ENCODE results near the gene MC1R.
"Not testable (repeated sequence)": the region's sequence is repeated elsewhere in the genome, so short reads cannot be mapped to it uniquely, and the experiment has no call there.

Gene MC1R

DNA sequence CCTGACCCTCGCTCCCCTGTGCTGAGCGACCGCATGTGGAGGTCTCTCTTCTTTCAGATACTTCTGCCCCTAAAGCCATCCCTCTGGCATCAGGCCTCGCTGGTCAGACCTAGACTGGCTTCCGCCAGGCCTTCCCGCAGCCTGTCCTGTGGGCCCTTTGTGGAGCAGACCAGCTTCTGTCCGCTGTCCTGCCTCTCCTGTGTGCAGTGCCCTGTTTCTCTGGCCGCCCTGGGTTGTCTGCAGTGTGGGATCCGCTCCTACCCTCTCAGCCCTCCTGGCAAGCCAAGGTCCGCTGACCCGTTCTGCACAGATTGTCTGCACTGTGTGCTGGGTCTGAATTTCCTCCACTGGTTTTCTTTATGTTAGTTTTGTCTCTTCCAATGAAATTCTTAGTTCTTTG lies 21.5 kb upstream of the MC1R start:
- DNase-seq: no peak

DNA sequence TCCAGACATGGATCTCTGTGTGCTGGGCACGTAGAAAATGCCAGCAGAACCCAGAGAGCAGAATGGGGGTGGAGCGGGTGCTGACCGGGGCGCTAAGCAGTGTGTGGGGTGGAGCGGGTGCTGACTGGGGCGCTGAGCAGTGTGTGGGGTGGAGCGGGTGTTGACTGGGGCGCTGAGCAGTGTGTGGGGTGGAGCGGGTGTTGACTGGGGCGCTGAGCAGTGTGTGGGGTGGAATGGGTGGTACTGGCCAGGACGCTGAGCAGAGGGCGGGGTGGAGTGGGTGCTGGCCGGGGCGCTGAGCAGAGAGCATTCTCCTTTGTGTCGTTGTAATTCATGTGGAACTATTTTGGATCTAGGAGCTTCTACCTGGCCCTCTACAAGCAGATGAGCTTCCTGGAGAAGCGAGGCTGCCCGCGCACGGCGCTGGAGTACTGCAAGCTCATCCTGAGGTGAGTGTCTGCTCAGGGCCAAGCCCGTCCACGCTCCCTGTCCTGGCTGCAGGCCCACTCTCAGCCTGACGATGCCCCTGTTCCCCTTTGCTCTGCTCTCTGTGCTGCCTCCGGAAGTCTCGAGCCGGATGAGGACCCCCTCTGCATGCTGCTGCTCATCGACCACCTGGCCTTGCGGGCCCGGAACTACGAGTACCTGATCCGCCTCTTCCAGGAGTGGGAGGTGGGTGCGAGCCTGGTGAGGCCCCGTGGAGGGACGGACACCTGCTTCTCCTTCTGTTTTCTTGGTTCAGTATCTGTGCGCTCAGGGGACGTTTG lies 20.3 kb upstream of the MC1R start:
- no peak for DNase-seq

DNA sequence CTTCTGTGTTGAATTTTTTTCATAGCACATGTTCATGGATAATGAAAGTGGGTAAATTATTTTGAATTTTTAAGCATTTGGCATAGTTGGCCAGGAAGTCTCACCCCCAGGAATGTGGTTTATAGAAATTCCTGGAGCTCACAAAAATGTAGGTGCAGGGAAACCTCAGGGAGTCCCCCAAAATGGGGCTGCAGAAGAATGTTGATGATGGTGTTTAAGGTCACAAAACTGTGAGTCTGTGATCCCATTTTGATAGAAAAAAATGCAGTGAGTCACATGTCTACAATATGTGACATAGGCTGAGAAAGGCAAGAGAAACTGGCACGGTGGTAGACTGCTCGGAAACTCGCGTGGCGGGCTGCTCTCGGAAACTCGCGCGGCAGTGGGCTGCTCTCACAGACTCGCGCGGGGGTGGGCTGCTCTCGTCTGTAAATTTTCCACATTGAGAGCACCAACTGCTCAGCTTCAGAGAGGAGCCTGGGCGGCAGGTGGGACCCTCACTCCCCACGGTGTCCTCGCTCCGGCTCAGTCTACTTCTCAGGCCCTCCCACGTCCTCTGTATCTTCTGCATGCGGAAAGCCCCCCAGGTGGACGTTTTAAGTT lies 18.7 kb upstream of the MC1R start:
- no peak for DNase-seq

DNA sequence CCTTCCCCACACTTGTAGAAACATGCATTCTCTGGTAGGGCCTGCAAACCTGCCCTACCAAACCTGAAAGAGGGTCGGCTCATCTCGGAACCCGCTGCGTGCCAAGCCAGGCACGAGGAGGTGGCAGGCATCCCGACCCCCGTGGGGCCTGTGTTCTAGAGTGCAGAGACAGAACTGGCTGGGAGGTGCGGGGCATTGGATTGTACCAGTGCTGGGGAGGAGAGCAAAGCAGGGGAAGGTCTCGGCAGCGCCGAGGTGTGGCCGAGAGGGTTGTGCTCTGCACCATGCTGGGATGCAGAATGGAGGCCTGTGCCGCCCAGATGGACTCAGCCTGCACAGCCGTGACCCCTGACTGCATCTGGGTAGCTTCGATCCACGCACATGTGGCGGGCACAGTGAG lies 17.8 kb upstream of the MC1R start:
- no peak for DNase-seq

DNA sequence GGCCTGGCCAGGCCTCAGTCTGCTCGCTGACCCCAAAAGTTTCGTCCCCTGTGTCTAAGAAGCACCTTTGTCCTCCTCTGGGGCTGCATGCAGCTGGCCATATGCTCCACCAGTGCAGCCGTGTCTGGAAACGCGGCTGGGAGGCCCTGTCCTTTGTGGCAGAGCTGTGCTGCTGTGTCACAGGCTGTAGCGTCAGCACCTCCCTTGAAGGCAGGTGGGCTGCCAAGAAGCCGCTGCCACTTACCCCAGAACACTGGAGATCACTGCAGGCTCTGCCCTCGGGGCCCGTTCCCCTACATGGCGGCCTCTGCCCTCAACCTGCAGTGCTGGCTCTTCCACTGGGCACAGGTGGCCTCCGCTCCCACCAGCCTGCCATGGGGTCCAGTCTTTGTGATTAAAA lies 15.7 kb upstream of the MC1R start:
- DNase-seq: no peak

DNA sequence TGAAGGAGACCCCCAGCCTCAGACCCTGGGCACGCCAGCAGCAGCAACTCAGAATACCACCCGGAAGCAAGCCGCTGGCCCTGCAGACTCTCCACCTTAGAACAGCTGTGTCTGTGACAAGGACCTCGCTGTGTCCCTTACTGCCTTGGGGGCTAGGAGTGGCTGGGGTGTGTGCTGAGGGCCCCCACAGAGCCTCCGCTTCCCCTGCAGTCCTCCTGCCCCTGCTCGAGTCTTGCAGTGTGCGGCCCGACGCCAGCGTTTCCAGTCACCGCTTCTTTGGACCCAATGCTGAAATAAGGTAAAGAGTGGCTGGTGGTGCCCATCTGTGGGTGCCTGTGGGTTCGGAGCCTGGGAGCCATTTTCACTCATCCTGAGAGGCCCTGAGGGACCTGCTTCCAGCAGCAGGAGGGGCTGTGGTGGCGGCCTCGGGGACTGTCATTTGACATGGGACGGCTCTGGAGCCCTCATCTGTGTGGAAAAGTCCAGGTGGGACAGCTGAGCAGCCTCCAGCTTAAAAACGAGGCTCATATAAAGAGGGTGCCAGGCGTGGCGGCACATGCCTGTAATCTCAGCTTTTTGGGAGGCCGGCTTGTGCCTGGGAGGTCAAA lies 14.7 kb upstream of the MC1R start:
- no peak for DNase-seq

DNA sequence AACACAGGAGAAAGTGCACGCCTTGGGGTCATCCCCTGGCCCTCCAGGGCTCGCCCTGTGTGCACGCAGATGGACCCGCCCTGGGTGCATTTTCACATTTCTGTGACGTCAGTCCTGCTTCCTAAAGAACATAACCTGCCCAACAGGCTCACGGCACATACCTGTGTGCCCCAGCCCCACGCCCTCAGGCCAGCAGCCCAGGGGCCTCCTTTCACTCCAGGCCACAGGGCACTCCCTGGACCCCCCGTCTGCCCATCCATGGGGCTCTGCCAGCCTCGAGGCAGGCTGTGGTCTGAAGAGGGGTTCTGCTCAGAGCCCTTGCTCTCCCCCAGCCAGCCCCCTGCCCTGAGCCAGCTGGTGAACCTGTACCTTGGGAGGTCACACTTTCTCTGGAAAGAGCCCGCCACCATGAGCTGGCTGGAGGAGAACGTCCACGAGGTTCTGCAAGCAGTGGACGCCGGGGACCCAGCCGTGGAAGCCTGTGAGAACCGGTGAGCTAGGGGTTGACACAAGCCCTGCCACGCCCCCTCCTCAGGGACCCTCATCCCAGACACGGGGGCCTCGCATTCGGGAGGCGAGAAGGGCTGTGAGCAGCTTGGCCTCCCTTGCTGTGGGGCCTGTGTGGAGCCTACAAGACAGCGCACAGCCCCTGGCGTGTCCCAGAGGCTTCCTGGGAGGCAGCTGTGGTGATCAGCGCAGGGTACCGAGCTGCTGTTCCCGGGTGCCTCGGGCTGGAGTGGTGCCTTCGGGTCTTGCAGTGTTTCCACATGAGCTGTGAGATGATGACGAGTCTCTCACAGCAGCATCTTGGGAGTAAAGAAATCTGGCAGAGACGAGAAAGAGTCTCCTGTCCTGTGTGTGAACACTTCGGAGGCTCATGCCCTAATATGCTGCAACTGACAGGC lies 13.8 kb upstream of the MC1R start:
- no peak for DNase-seq

DNA sequence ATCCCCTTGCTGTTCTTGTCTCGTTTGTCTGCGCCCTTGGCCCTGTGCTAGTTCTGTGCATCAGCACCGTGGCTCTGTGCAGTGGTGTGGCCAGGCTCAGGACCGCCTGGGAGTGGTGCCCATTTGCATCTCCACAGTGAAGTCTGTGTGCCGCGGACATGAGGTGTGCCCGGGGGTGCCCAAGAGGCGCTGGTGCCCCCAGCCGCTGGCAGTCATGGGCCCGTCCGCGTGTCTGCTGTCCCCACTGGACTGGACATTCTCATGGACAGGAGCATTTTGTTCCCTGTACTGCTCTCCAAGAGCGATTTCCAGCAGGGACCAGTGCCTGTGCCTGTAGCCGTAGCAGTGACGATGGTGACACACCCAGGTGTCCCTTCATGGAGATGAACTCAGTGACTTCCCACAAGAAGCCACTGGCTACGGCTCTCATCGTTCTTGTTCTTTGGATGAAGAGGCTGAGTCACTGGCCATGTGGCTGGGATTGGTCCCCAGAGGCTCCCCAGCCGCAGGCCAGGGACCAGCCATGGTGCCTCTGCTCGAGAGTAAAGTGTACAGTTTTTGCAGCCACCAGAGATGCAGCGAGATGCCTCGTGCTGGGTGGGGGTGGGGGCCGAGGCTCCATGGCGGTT lies 13.0 kb upstream of the MC1R start:
- DNase-seq: no peak

DNA sequence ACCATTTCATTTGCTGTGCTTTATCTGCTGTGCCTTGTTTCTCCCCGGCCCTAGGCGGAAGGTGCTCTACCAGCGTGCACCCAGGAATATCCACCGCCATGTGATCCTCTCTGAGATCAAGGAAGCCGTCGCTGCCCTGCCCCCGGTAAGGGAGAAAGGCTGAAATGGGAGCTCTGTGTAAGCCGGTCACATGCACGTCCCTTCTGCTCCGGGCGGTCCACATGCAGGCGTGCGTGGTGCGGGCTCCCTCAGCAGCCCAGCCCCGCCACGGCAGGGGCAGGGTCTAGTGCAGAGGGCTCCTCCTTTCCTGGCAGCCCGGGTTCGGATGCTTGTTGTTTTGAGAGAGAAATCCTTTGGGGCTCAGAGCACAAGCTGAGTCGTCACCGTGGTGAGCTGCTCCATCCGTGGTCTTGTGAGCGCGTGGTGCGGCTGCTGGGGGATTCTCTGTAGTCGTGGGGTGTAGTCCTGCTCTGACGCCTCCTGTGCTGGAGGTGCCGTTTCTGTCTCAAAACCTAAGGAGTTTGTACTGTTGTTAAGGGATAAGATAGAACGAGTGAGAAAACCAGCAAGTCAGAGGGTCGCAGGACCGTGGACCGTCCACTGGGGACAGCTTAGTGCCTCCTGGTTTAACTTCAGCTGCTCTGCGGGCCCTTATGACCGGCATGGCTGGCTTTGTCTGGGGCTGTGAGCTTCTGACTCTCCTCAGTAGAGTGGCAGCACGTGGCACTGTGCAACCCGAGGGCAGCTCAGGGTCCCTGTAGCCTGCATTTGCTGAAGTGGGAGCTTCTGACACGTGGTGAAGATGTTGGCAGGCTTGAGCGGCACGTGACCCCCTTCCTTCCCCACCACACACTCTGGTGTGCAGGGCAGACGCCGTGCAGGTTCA lies 12.3 kb upstream of the MC1R start:
- DNase-seq: no peak

DNA sequence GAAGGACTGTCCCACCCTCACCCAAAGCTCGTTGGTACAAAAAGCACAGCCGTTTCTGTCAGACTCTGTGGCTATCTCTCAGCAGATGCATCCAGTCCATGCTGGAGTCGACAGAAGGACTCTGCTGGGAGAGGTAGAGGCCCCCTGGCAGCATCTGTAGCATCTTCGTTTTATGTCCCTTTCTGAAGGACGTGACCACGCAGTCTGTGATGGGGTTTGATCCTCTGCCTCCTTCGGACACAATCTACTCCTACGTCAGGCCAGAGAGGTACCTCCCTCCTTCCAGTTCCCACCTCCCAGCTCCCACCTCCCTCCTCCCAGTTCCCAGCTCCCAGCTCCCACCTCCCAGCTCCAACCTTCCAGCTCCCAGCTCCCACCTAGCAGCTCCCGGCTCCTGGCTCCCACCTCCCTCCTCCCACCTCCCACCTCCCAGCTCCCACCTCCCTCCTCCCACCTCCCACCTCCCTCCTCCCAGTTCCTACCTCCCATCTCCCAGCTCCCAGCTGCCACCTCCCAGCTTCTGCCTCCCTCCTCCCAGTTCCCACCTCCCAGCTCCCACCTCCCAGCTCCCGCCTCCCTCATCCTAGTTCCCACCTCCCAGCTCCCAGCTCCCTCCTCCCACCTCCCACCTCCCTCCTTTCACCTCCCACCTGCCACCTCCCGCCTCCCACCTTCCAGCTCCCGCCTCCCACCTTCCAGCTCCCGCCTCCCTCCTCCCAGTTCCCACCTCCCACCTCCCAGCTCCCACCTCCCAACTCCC lies 11.4 kb upstream of the MC1R start:
- DNase-seq: no peak

DNA sequence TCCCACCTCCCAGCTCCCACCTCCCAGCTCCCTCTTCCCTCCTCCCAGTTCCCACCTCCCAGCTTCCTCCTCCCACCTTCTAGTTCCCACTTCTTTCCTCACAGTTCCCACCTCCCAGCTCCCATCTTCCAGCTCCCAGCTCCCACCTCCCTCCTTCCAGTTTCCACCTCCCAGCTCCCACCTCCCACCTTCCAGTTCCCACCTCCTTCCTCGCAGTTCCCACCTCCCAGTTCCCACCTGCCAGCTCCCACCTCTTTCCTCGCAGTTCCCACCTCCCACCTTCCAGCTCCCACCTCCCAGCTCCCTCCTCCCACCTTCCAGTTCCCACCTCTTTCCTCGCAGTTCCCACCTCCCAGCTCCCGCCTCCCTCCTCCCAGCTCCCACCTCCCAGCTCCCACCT lies 10.4 kb upstream of the MC1R start:
- no peak for DNase-seq

DNA sequence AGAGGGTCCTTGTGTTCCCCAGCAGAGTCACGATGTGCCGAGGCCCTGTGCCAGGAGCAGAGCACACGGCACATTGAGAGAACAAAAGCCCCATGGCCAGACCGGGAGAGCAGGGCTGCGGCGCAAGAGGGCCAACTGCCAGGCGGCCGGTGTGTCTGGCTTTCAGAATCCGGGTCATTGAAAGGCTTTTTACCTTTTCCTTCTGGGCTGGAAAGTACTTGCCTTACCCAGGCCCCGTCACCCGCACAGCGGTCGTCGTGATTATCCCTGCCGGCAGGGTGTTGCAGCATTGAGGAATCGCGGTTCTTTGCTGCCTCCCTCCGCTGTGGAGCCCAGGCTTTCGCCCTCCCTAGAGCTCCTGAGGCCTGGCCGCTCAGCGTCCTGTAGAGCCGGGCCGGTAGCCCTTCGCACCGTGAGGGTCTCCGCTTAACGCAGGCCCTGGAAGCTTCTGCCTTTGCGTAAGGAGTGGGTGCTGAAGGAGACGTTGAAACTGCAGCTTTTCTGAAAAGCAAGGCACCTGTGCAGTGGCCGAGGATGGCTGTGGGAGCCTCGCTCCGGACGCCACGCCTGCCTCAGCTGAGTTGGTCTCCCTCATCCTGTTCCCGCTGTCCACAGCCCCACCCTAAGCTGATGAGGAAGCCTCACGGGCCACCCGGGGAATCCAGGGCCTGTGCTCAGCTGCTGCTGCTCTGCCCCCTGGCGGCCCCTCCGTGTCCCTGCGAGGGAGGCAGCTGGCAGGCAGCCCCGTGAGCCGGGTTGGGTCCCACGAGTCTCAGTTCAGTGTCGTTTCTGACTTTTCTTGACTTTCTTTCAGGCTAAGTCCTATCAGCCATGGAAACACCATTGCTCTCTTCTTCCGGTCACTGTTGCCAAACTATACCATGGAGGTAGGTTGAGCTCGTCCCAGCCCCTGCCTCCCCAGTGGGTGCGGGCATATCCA lies 8.6 kb upstream of the MC1R start:
- peak; percentile 89 to 95 (median 93) for DNase-seq

DNA sequence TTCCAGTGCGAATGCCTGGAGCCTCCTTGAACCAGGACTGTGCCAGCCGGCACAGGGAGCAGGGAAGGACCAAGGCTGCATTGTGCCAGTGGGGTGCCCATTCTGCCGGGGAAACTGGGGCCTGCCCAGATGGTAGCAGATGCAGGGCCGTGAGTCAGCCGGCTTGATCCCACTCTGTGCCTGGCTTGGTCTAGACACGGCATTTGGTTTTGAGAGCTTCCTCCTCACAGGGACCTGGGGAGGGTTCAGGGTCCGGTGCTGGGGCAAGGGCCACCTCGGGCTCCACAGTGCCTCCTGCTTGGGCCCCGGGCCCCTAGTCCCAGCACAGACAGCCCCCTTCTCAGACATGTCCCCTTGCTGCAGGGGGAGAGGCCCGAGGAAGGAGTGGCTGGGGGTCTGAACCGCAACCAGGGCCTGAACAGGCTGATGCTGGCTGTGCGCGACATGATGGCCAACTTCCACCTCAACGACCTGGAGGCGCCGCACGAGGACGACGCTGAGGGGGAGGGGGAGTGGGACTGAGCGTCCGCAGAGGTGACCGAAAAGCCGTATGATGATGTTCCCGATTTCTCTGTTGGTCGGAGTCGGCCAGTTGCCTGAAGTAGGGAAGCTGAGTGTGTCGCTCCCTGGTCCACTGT lies 7.8 kb upstream of the MC1R start:
- DNase-seq: no peak

DNA sequence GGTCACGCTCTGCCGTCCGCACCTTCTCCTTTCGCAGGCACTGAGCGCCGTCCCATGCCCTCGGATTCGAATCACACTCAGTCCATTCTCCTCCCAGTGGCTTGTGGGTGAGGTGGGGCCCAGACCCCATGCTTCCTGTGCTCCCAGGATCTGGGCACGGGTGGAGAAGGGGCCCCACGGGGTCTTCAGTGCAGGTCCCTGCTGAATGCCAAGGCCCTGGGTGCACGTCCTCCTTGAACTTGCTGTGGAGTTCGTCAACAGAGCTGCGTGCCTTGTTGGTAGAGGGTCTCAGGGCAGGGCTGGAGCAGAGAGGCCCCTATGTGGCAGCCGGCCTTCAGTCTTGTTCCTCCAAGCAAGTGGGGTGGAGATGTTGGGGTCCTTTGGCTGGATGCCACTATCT lies 7.3 kb upstream of the MC1R start:
- DNase-seq: no peak

DNA sequence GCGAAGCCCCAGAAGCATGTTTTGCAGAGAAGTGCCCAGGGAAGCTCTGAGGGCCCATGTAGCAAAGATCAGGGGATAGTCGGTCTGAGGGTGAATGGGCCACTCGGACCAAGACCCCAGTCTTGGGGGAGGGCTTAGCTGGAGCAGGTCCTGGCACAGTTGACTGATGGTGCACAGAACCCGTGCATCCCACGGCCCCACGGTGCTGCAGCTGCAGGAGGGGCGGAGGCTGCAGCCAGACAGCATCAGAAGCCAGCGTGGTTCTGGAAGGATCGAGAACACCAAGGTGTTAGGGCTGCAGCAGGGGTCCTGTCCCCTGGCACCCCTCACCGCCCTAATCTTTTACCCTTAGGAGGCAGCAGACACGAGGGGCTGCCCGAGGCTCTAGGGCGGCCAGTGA lies 6.5 kb upstream of the MC1R start:
- DNase-seq: no peak

DNA sequence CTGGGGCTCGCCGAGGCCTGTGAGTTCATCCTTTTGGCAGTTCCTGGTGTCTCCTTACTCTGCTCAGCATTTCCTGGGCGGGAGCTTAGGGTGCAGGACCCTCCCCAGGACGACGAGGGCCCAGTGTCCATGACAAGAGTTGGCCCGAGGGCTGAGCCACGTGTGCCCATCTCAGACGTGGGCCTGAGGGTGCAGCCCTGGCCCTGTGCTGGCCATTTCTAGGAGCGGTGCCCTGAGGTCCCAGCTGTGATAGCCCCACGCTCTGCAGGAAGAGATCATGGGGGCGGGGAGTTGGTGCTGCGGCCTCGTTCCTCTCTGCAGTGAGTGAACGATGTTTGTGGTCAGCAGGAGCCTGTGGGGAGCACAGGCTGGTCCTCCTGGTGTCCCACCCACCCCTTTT lies 6.0 kb upstream of the MC1R start:
- no peak for DNase-seq

DNA sequence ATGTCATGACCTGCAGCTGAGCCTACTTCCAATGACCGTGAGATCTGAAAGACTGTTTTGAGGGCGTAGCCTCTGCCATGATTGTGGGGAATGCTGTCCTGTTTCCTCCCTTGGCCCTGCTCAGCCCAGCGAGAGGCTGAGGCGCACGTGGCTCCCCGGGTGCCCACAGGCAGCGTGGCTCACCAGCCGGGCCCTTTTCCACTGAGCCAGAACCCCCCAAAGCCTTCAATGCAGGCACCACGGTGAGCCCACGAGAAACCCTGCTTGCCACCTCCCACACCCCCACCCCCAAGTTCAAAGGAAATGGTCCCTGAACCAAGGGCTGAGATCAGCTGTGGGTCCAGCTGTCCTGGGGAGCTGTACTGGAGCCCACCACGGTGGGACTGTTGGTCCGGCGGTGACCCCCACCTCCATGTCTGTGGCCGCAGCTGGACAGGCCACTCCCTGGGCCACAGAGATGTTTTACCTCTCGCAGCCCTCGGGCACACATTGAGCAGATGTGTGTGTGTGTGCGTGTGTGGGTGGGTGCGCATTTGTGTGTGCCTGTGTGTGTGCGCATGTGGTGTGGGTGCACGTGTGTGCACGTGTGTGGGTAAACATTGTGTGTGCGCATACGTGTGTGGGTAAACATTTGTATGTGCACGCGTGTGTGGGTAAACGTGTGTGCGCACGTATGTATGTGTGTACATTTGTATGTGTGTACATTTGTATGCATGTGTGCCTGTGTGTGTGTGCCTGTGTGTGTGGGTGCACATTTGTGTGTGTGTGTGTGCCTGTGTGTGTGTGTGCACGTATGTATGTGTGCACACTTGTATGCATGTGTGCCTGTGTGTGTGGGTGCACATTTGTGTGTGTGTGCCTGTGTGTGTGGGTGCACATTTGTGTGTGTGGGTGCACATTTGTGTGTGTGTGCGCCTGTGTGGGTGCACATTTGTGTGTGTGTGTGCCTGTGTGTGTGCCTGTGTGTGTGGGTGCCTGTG lies 5.0 kb upstream of the MC1R start:
- DNase-seq: no peak

DNA sequence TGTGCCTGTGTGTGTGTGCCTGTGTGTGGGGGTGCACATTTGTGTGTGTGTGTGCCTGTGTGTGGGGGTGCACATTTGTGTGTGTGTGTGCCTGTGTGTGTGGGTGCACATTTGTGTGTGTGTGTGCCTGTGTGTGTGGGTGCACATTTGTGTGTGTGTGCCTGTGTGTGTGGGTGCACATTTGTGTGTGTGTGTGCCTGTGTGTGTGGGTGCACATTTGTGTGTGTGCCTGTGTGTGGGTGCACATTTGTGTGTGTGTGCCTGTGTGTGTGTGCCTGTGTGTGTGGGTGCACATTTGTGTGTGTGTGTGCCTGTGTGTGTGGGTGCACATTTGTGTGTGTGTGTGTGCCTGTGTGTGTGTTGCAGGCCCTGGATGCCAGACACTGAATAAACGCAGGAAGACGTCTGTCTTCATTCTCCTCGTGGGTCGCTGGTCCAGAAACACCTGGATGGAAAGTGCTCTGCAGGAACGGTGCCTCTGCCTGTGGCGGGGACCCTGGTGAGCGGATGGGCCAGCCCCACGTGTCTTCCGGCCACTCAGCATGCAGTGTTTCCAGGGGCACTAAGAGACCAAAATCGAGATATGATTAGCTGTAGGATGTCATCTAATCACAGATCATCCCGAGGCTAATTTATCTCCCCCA lies 3.9 kb upstream of the MC1R start:
- not testable (repeated sequence) for DNase-seq
